ENCODE results near the gene B4GALT6. TPM values are rescaled to one million over a fixed set of nuclear protein-coding genes. Genes with fewer than 3 reads are reported as not detected.

Gene B4GALT6
- total and polyA plus RNA-seq, 2 of the 13 experiments (the other 11 are each of a cell fraction or from before 2014, with no cell fraction given): 1.9 to 3.3 TPM

GRCh38 chr18:31591628-31592027 lies 92.8 kb downstream of the B4GALT6 start, which contains the start of gene TTR (continued):
- TF ChIP-seq ATF3 (CRISPR knock-in tag; IDR thresholded peaks at IDR 0.05) (no peak), ZFYVE20 (CRISPR knock-in tag; IDR thresholded peaks at IDR 0.05; ENCODE audit: borderline replicate concordance, low read depth) (no peak), MXI1 (IDR thresholded peaks at IDR 0.05; ENCODE audit: borderline replicate concordance, low read depth, low read length) (0 out of 3 replicates have a peak, but pooled peaks have one; percentile 28), ZNF713 (CRISPR knock-in tag; IDR thresholded peaks at IDR 0.05) (no peak), TFAP4 (IDR thresholded peaks at IDR 0.05; ENCODE audit: borderline replicate concordance, low read depth) (peak; percentile 51; the same call in 1 of the 2 replicates), ZBTB3 (CRISPR knock-in tag; IDR thresholded peaks at IDR 0.05; ENCODE audit: borderline replicate concordance, low read depth) (no peak), CREB1 (IDR thresholded peaks at IDR 0.05) (no peak), CREB1 (CRISPR knock-in tag; IDR thresholded peaks at IDR 0.05) (peak; percentile 56; the same call in 1 of the 2 replicates), ZFP36L2 (CRISPR knock-in tag; IDR thresholded peaks at IDR 0.05) (no peak; the same call in 1 of the 2 replicates), YY1 (IDR thresholded peaks at IDR 0.05; ENCODE audit: insufficient read depth, insufficient replicate concordance, low read depth, low read length) (peak; percentile 75), DMTF1 (CRISPR knock-in tag; IDR thresholded peaks at IDR 0.05) (no peak), ZNF792 (CRISPR knock-in tag; IDR thresholded peaks at IDR 0.05) (0 out of 2 replicates have a peak, but pooled peaks have one; percentile 57), DPF2 (CRISPR knock-in tag; IDR thresholded peaks at IDR 0.05; ENCODE audit: borderline replicate concordance, low read depth) (0 out of 2 replicates have a peak, but pooled peaks have one; percentile 30), ZNF318 (CRISPR knock-in tag; IDR thresholded peaks at IDR 0.05) (no peak), ESRRA (CRISPR knock-in tag; IDR thresholded peaks at IDR 0.05; ENCODE audit: low read depth) (no peak)

Data from HepG2 (cell line).